ENCODE measurements around the gene TCTN2.

TCTN2 gene

GRCh38 chr12:123726244-123726643 lies 55.3 kb downstream of the TCTN2 start:
- H3K36me3 ChIP-seq (ENCODE audit: control insufficient read depth, insufficient read depth, low read length), result no peaks in the 10 kb centered on the region
- no peak overlapping the region for H3K9ac ChIP-seq (ENCODE audit: low read length)
- H3K4me1 ChIP-seq (ENCODE audit: control insufficient read depth, insufficient read depth, low read length), result no peaks in the 10 kb centered on the region
- H3K4me3 ChIP-seq (ENCODE audit: low read length), result no peak overlapping the region
- H3K27me3 ChIP-seq (ENCODE audit: control insufficient read depth, insufficient read depth, low read length), result no peaks in the 10 kb centered on the region
- H3K9me3 ChIP-seq (ENCODE audit: control insufficient read depth, low read length), result no peaks in the 10 kb centered on the region

- no peak overlapping the region for H3K9ac ChIP-seq (ENCODE audit: low read length)
- H3K27me3 ChIP-seq (ENCODE audit: control insufficient read depth, insufficient read depth, low read length), result no peaks in the 10 kb centered on the region
- no peaks in the 10 kb centered on the region for H3K4me1 ChIP-seq (ENCODE audit: control insufficient read depth, insufficient read depth, low read length)
- H3K36me3 ChIP-seq (ENCODE audit: control insufficient read depth, insufficient read depth, low read length), result no peaks in the 10 kb centered on the region
- no peak overlapping the region for H3K4me3 ChIP-seq (ENCODE audit: low read length)
- H3K9me3 ChIP-seq (ENCODE audit: control insufficient read depth, low read length), result no peaks in the 10 kb centered on the region
These were observed 56.0 kb downstream of the TCTN2 start for GRCh38 chr12:123726962-123727361.

- no peaks in the 10 kb centered on the region for H3K4me1 ChIP-seq (ENCODE audit: control insufficient read depth, insufficient read depth, low read length)
- H3K27me3 ChIP-seq (ENCODE audit: control insufficient read depth, insufficient read depth, low read length), result no peaks in the 10 kb centered on the region
- H3K4me3 ChIP-seq (ENCODE audit: low read length), result no peak overlapping the region
- no peak overlapping the region for H3K9ac ChIP-seq (ENCODE audit: low read length)
- H3K36me3 ChIP-seq (ENCODE audit: control insufficient read depth, insufficient read depth, low read length), result no peaks in the 10 kb centered on the region
- no peaks in the 10 kb centered on the region for H3K9me3 ChIP-seq (ENCODE audit: control insufficient read depth, low read length)
These were observed 57.0 kb downstream of the TCTN2 start for GRCh38 chr12:123727878-123728277.

- Histone ChIP-seq H3K36me3 (ENCODE audit: control insufficient read depth, insufficient read depth, low read length) (peaks cover under 1% of the 10 kb centered on the region), H3K27me3 (ENCODE audit: control insufficient read depth, insufficient read depth, low read length) (no peaks in the 10 kb centered on the region), H3K9me3 (ENCODE audit: control insufficient read depth, low read length) (no peaks in the 10 kb centered on the region), H3K4me3 (ENCODE audit: low read length) (no peak overlapping the region), H3K4me1 (ENCODE audit: control insufficient read depth, insufficient read depth, low read length) (no peaks in the 10 kb centered on the region), H3K9ac (ENCODE audit: low read length) (no peak overlapping the region)
These were observed 60.7 kb downstream of the TCTN2 start for GRCh38 chr12:123731596-123731995.

GRCh38 chr12:123732251-123732650 lies 61.3 kb downstream of the TCTN2 start:
- H3K4me3 ChIP-seq (ENCODE audit: low read length), result no peak overlapping the region
- peaks cover 6% of the 10 kb centered on the region for H3K36me3 ChIP-seq (ENCODE audit: control insufficient read depth, insufficient read depth, low read length)
- H3K27me3 ChIP-seq (ENCODE audit: control insufficient read depth, insufficient read depth, low read length), result no peaks in the 10 kb centered on the region
- no peak overlapping the region for H3K9ac ChIP-seq (ENCODE audit: low read length)
- H3K9me3 ChIP-seq (ENCODE audit: control insufficient read depth, low read length), result no peaks in the 10 kb centered on the region
- no peaks in the 10 kb centered on the region for H3K4me1 ChIP-seq (ENCODE audit: control insufficient read depth, insufficient read depth, low read length)

- no peak overlapping the region for H3K4me3 ChIP-seq (ENCODE audit: low read length)
- no peaks in the 10 kb centered on the region for H3K27me3 ChIP-seq (ENCODE audit: control insufficient read depth, insufficient read depth, low read length)
- peaks cover 6% of the 10 kb centered on the region for H3K36me3 ChIP-seq (ENCODE audit: control insufficient read depth, insufficient read depth, low read length)
- no peaks in the 10 kb centered on the region for H3K4me1 ChIP-seq (ENCODE audit: control insufficient read depth, insufficient read depth, low read length)
- H3K9me3 ChIP-seq (ENCODE audit: control insufficient read depth, low read length), result no peaks in the 10 kb centered on the region
- no peak overlapping the region for H3K9ac ChIP-seq (ENCODE audit: low read length)
These were observed 62.3 kb downstream of the TCTN2 start for GRCh38 chr12:123733229-123733628.

GRCh38 chr12:123734268-123734667 lies 63.4 kb downstream of the TCTN2 start:
- H3K27me3 ChIP-seq (ENCODE audit: control insufficient read depth, insufficient read depth, low read length), result no peaks in the 10 kb centered on the region
- H3K36me3 ChIP-seq (ENCODE audit: control insufficient read depth, insufficient read depth, low read length), result peaks cover 8% of the 10 kb centered on the region
- no peaks in the 10 kb centered on the region for H3K4me1 ChIP-seq (ENCODE audit: control insufficient read depth, insufficient read depth, low read length)
- H3K9me3 ChIP-seq (ENCODE audit: control insufficient read depth, low read length), result no peaks in the 10 kb centered on the region
- no peak overlapping the region for H3K4me3 ChIP-seq (ENCODE audit: low read length)
- H3K9ac ChIP-seq (ENCODE audit: low read length), result no peak overlapping the region

GRCh38 chr12:123741937-123742572 lies 71.1 kb downstream of the TCTN2 start:
- Histone ChIP-seq H3K4me3 (ENCODE audit: low read length) (no peak overlapping the region), H3K36me3 (ENCODE audit: control insufficient read depth, insufficient read depth, low read length) (peaks cover 10% of the 10 kb centered on the region), H3K9ac (ENCODE audit: low read length) (no peak overlapping the region), H3K27me3 (ENCODE audit: control insufficient read depth, insufficient read depth, low read length) (no peaks in the 10 kb centered on the region), H3K9me3 (ENCODE audit: control insufficient read depth, low read length) (no peaks in the 10 kb centered on the region), H3K4me1 (ENCODE audit: control insufficient read depth, insufficient read depth, low read length) (no peaks in the 10 kb centered on the region)

- no peaks in the 10 kb centered on the region for H3K4me1 ChIP-seq (ENCODE audit: control insufficient read depth, insufficient read depth, low read length)
- no peaks in the 10 kb centered on the region for H3K27me3 ChIP-seq (ENCODE audit: control insufficient read depth, insufficient read depth, low read length)
- no peaks in the 10 kb centered on the region for H3K9me3 ChIP-seq (ENCODE audit: control insufficient read depth, low read length)
- no peak overlapping the region for H3K9ac ChIP-seq (ENCODE audit: low read length)
- peaks cover 10% of the 10 kb centered on the region for H3K36me3 ChIP-seq (ENCODE audit: control insufficient read depth, insufficient read depth, low read length)
- no peak overlapping the region for H3K4me3 ChIP-seq (ENCODE audit: low read length)
These were observed 72.1 kb downstream of the TCTN2 start for GRCh38 chr12:123743002-123743401.

GRCh38 chr12:123744836-123745235 lies 73.9 kb downstream of the TCTN2 start:
- H3K4me3 ChIP-seq (ENCODE audit: low read length), result no peak overlapping the region
- H3K9ac ChIP-seq (ENCODE audit: low read length), result no peak overlapping the region
- H3K36me3 ChIP-seq (ENCODE audit: control insufficient read depth, insufficient read depth, low read length), result peaks cover 17% of the 10 kb centered on the region
- H3K9me3 ChIP-seq (ENCODE audit: control insufficient read depth, low read length), result no peaks in the 10 kb centered on the region
- H3K4me1 ChIP-seq (ENCODE audit: control insufficient read depth, insufficient read depth, low read length), result no peaks in the 10 kb centered on the region
- no peaks in the 10 kb centered on the region for H3K27me3 ChIP-seq (ENCODE audit: control insufficient read depth, insufficient read depth, low read length)

GRCh38 chr12:123747309-123747708 lies 76.4 kb downstream of the TCTN2 start:
- Histone ChIP-seq H3K36me3 (ENCODE audit: control insufficient read depth, insufficient read depth, low read length) (peaks cover 17% of the 10 kb centered on the region), H3K27me3 (ENCODE audit: control insufficient read depth, insufficient read depth, low read length) (no peaks in the 10 kb centered on the region)

GRCh38 chr12:123748161-123748560 lies 77.2 kb downstream of the TCTN2 start:
- Histone ChIP-seq H3K4me1 (ENCODE audit: control insufficient read depth, insufficient read depth, low read length) (no peaks in the 10 kb centered on the region), H3K9ac (ENCODE audit: low read length) (no peak overlapping the region), H3K27me3 (ENCODE audit: control insufficient read depth, insufficient read depth, low read length) (no peaks in the 10 kb centered on the region), H3K36me3 (ENCODE audit: control insufficient read depth, insufficient read depth, low read length) (peaks cover 17% of the 10 kb centered on the region), H3K9me3 (ENCODE audit: control insufficient read depth, low read length) (no peaks in the 10 kb centered on the region), H3K4me3 (ENCODE audit: low read length) (no peak overlapping the region)

More at GRCh38 chr12:123747309-123747708, 76.4 kb downstream of the TCTN2 start:
- H3K4me1 ChIP-seq (ENCODE audit: control insufficient read depth, insufficient read depth, low read length), result no peaks in the 10 kb centered on the region
- H3K9ac ChIP-seq (ENCODE audit: low read length), result no peak overlapping the region
- no peak overlapping the region for H3K4me3 ChIP-seq (ENCODE audit: low read length)
- H3K9me3 ChIP-seq (ENCODE audit: control insufficient read depth, low read length), result no peaks in the 10 kb centered on the region

GRCh38 chr12:123748661-123749060 lies 77.7 kb downstream of the TCTN2 start:
- no peak overlapping the region for H3K4me3 ChIP-seq (ENCODE audit: low read length)
- peaks cover 17% of the 10 kb centered on the region for H3K36me3 ChIP-seq (ENCODE audit: control insufficient read depth, insufficient read depth, low read length)
- H3K9ac ChIP-seq (ENCODE audit: low read length), result no peak overlapping the region
- no peaks in the 10 kb centered on the region for H3K4me1 ChIP-seq (ENCODE audit: control insufficient read depth, insufficient read depth, low read length)
- H3K9me3 ChIP-seq (ENCODE audit: control insufficient read depth, low read length), result no peaks in the 10 kb centered on the region
- H3K27me3 ChIP-seq (ENCODE audit: control insufficient read depth, insufficient read depth, low read length), result no peaks in the 10 kb centered on the region
